ENCODE measurements around the gene LRP1B. TPM values are rescaled to one million over a fixed set of nuclear protein-coding genes. Genes with fewer than 3 reads are reported as not detected.

LRP1B gene
- total RNA-seq, 4 donors from 2014 or later: 0.85 to 3.3 (median 1.1) TPM; not detected in 1

DNA sequence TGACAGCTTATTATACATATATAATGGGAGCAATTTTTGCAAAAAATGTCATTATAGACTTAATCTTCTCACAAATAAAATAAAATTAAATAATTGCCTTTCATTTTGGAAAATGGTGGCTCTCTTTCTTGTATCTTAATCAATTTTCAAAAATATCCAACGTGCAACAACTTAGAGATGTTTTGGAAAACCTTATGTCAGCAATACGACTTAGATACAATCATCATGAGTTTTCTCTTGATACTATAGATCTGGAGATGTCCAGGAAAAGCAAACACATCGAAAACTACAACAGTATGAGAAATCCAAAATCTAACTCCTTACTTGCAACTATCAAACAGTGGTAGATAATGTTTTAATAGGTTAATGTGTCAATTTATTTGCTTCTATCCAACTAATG is 1529.0 kb downstream of the LRP1B start:
- Histone ChIP-seq H3K9me3 (no peaks in the 10 kb centered on the region), H3K4me3 (no peak overlapping the region), H3K4me1 (no peaks in the 10 kb centered on the region), H3K36me3 (no peaks in the 10 kb centered on the region), H3K27me3 (no peaks in the 10 kb centered on the region), H3K27ac (no peak overlapping the region)
- TF ChIP-seq POLR2A (IDR thresholded peaks at IDR 0.05): no peak
- TF ChIP-seq, protein P1, sequence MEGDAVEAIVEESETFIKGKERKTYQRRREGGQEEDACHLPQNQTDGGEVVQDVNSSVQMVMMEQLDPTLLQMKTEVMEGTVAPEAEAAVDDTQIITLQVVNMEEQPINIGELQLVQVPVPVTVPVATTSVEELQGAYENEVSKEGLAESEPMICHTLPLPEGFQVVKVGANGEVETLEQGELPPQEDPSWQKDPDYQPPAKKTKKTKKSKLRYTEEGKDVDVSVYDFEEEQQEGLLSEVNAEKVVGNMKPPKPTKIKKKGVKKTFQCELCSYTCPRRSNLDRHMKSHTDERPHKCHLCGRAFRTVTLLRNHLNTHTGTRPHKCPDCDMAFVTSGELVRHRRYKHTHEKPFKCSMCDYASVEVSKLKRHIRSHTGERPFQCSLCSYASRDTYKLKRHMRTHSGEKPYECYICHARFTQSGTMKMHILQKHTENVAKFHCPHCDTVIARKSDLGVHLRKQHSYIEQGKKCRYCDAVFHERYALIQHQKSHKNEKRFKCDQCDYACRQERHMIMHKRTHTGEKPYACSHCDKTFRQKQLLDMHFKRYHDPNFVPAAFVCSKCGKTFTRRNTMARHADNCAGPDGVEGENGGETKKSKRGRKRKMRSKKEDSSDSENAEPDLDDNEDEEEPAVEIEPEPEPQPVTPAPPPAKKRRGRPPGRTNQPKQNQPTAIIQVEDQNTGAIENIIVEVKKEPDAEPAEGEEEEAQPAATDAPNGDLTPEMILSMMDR (IDR thresholded peaks at IDR 0.05): no peak
- DNase-seq: no peak

DNA sequence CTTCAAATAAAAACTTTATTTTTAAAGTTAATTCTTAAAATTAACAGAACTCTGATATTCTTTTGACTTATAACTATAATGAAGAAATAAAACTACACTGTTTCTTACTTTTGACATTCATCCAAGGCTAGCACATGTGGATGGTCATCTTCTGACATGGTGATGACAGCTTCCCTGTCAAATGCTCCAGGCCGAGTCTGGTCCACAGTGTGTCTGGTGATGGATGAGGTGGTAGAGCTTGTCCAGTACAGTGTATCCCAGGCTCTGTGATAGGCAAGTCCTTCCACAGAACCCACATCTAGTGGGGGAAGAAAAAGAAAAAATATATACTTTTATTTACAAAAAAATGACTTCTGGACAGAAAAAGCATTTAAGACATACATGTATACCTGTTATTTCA is 1529.5 kb downstream of the LRP1B start:
- no peaks in the 10 kb centered on the region for H3K9me3 ChIP-seq
- H3K36me3 ChIP-seq: no peaks in the 10 kb centered on the region
- H3K4me1 ChIP-seq: no peaks in the 10 kb centered on the region
- DNase-seq: no peak
- H3K4me3 ChIP-seq: no peak overlapping the region
- no peaks in the 10 kb centered on the region for H3K27me3 ChIP-seq
- TF ChIP-seq POLR2A (IDR thresholded peaks at IDR 0.05): no peak
- TF ChIP-seq, protein P1 (IDR thresholded peaks at IDR 0.05): no peak
- no peak overlapping the region for H3K27ac ChIP-seq

DNA sequence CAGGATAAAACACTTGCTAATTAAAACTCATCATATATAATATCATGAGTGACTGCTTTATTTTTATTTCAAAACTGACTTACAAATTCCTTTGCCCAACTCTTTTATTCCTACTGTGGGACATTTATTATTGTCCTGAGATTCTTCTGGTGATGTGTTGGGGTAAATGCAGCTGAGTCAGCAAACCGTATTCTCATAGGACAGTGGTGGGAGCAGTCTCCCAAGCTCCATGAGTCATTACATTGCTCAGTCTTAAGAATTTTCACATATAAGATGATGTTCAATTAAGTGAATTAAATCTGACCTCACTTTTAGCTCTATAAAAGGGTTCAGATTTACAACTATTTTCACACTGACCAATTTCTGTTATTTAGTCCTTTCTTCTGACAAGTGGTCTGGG is 1530.7 kb downstream of the LRP1B start:
- TF ChIP-seq, protein P1 (IDR thresholded peaks at IDR 0.05): no peak
- no peak overlapping the region for H3K4me3 ChIP-seq
- H3K36me3 ChIP-seq: no peaks in the 10 kb centered on the region

DNA sequence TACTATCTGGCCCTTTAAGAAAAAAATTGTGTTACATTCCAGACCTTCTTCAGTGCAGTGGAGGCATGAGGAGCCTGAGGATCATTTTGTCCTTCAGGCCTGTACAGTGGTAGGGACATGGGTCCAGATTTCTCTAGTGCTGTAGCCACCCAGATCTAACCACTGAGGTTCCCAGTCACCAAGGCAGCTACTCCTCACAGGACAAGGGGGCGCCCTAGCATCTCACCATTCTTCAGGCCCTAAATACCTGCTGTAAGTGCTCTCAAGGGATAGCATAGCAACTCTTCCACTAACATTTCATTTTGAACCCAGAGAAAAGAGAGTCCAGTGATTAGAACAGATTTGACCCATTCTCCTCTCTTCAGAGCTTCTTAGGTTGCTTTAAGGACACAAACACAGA is 1533.0 kb downstream of the LRP1B start:
- H3K27me3 ChIP-seq: no peaks in the 10 kb centered on the region
- no peaks in the 10 kb centered on the region for H3K9me3 ChIP-seq
- H3K4me3 ChIP-seq: no peak overlapping the region
- no peak for DNase-seq
- TF ChIP-seq, protein P1 (IDR thresholded peaks at IDR 0.05): no peak
- TF ChIP-seq POLR2A (IDR thresholded peaks at IDR 0.05): no peak
- H3K4me1 ChIP-seq: no peaks in the 10 kb centered on the region
- H3K36me3 ChIP-seq: no peaks in the 10 kb centered on the region
- no peak overlapping the region for H3K27ac ChIP-seq

More for the DNA sequence above, 1530.7 kb downstream of the LRP1B start:
- no peaks in the 10 kb centered on the region for H3K4me1 ChIP-seq
- DNase-seq: no peak
- H3K27ac ChIP-seq: no peak overlapping the region
- H3K27me3 ChIP-seq: no peaks in the 10 kb centered on the region
- H3K9me3 ChIP-seq: no peaks in the 10 kb centered on the region

DNA sequence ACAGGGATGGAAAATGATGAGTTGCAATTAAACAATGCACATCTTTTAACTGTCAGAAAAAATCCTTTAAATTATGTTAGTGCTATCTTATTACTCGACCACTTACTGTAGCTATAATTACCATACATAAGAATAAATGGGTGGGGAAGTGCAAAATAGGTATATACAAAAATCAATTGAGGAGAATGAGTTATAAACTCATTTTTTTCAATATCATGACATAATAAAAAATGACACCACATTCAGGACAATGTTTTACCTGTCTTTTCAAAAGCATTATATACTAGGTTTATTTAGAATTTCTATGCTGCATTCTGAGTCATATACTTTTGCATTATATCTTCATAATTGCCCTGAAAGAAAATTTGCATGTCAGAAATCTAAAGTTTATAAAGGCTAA is 1533.6 kb downstream of the LRP1B start:
- Histone ChIP-seq H3K27me3 (no peaks in the 10 kb centered on the region), H3K36me3 (no peaks in the 10 kb centered on the region), H3K4me1 (no peaks in the 10 kb centered on the region), H3K9me3 (no peaks in the 10 kb centered on the region), H3K4me3 (no peak overlapping the region), H3K27ac (no peak overlapping the region)
- no peak for TF ChIP-seq POLR2A (IDR thresholded peaks at IDR 0.05)
- DNase-seq: no peak

DNA sequence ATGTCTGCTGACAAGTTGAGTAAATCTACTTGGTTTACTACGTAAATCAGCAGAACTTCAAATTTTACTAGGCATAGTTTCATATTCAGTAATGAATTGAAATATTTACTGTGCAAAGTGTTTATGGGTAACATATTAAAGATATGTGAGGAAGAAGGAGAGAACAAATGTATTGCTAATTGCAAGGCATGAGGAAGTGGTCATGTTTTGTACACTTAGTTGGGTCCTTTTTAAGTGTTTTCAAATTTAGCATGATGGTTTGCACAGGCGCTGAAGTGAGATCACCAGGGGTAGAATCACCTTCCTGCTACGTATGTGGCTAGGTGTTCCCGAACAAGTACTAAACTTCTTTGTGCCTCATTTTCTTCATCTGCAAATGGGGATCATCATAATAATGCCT is 1534.4 kb downstream of the LRP1B start:
- no peaks in the 10 kb centered on the region for H3K27me3 ChIP-seq

More for the DNA sequence above, 1534.4 kb downstream of the LRP1B start:
- no peak for TF ChIP-seq POLR2A (IDR thresholded peaks at IDR 0.05)
- TF ChIP-seq, protein P1 (IDR thresholded peaks at IDR 0.05): no peak
- Histone ChIP-seq H3K4me1 (no peaks in the 10 kb centered on the region), H3K36me3 (no peaks in the 10 kb centered on the region), H3K4me3 (no peak overlapping the region), H3K27ac (no peak overlapping the region), H3K9me3 (no peaks in the 10 kb centered on the region)
- no peak for DNase-seq

Measured in Peyer's patch (tissue), 4 donors.